Choroid plexus epithelial cell (primary cell): ENCODE measurements around the gene NMNAT3.

ENCODE experiments used
- DNase-seq: peaks from one replicate; pipeline ENCODE4 v3.0.0-alpha.2; 2010; ENCODE audit warnings: low read depth
- H3K4me3 ChIP-seq: 2 replicates; pipeline ENCODE4 v1.5.1; 2011; ENCODE audit warnings: low read depth, mild to moderate bottlenecking, control low read depth, low read length, moderate library complexity
- CTCF ChIP-seq: conservative IDR thresholded peaks from 2 replicates; pipeline ENCODE4 v1.5.1; 2011; ENCODE audit warnings: low read depth, mild to moderate bottlenecking, control low read depth, inconsistent platforms, low read length, moderate library complexity

NMNAT3 gene

GRCh38 chr3:139555249-139555648, 122.5 kb downstream of the NMNAT3 start:
- TF ChIP-seq CTCF = no peak
- DNase-seq = peak; percentile 84
- H3K4me3 ChIP-seq = no peak overlapping the region

GRCh38 chr3:139554628-139555027, 123.1 kb downstream of the NMNAT3 start:
- H3K4me3 ChIP-seq = no peak overlapping the region
- no peak for DNase-seq
- no peak for TF ChIP-seq CTCF

- no peak overlapping the region for H3K4me3 ChIP-seq
- DNase-seq = no peak
- peak; percentile 3 for TF ChIP-seq CTCF
These were observed 125.0 kb downstream of the NMNAT3 start for GRCh38 chr3:139552632-139553365.

GRCh38 chr3:139548801-139549200, 129.0 kb downstream of the NMNAT3 start:
- TF ChIP-seq CTCF = no peak
- H3K4me3 ChIP-seq = no peak overlapping the region
- peak; percentile 39 for DNase-seq

GRCh38 chr3:139547666-139548065, 130.1 kb downstream of the NMNAT3 start:
- no peak for TF ChIP-seq CTCF
- H3K4me3 ChIP-seq = no peak overlapping the region
- no peak for DNase-seq

- DNase-seq = no peak
- no peak for TF ChIP-seq CTCF
- no peak overlapping the region for H3K4me3 ChIP-seq
These were observed 131.0 kb downstream of the NMNAT3 start for GRCh38 chr3:139546772-139547171.
